Left ventricle myocardium inferior (tissue), 1 donor: ENCODE data around the gene GPR34. TPM values are rescaled to one million over a fixed set of nuclear protein-coding genes. Genes with fewer than 3 reads are reported as not detected.

Experiments used
- DNase-seq: peaks from one replicate; pipeline ENCODE4 v3.0.0-alpha.2; 2020
- H3K27ac ChIP-seq: fragments of 200-600 bp; replicated peaks from 2 replicates; pipeline ENCODE4 v1.8.0; 2021
- H3K27me3 ChIP-seq: fragments of 200-600 bp; 2 replicates; pipeline ENCODE4 v1.8.0; 2021; ENCODE audit warnings: low read depth
- H3K36me3 ChIP-seq: fragments of 200-600 bp; 2 replicates; pipeline ENCODE4 v1.8.0; 2021
- H3K4me1 ChIP-seq: fragments of 200-600 bp; 2 replicates; pipeline ENCODE4 v1.8.0; 2021
- H3K4me3 ChIP-seq: fragments of 200-600 bp; 2 replicates; pipeline ENCODE4 v1.8.0; 2021; ENCODE audit warnings: mild to moderate bottlenecking, moderate library complexity
- H3K9me3 ChIP-seq: fragments of 200-600 bp; replicated peaks from 2 replicates; pipeline ENCODE4 v1.8.0; 2021
- CTCF ChIP-seq: fragments of 200-600 bp; IDR thresholded peaks from 2 replicates; pipeline ENCODE4 v1.8.0; 2021; ENCODE audit warnings: antibody characterized with exemption, mild to moderate bottlenecking, borderline replicate concordance
- intact Hi-C: fragments of 100-400 bp; cut with micrococcal nuclease; formaldehyde crosslinking; loops from one replicate; pipeline ENCODE4 v1.11.0; 2022
- total RNA-seq: library from RNA; stranded (reverse); fragmentation: NEBNext Ultra II Directional; extraction: Animal tissue kit (Norgen Biotek cat#: 25700); gene quantifications from one replicate; pipeline ENCODE4 v1.2.1, GENCODE V29; 2021
- donor health status: DM: no; HTN: yes; CAD: no; lungs with severe emphysema.

The GPR34 gene
- total RNA-seq, 1 donor from 2014 or later: 6.2 TPM

- no peaks in the 10 kb centered on the region for H3K9me3 ChIP-seq
- peaks cover 6% of the 10 kb centered on the region for H3K4me1 ChIP-seq
- no peak overlapping the region for H3K4me3 ChIP-seq
- DNase-seq: no peak
- intact Hi-C loops: no loop called here
- H3K27ac ChIP-seq: peak overlapping the region; percentile 45
- no peak for TF ChIP-seq CTCF
- H3K27me3 ChIP-seq: no peaks in the 10 kb centered on the region
- no peaks in the 10 kb centered on the region for H3K36me3 ChIP-seq
Observed at GRCh38 chrX:41692162-41692749, 3.5 kb downstream of the GPR34 start.

- no peak for DNase-seq
- peak overlapping the region; percentile 45 for H3K27ac ChIP-seq
- H3K4me3 ChIP-seq: no peak overlapping the region
- TF ChIP-seq CTCF: no peak
- peaks cover 6% of the 10 kb centered on the region for H3K4me1 ChIP-seq
- intact Hi-C loops: no loop called here
- no peaks in the 10 kb centered on the region for H3K36me3 ChIP-seq
- H3K9me3 ChIP-seq: no peaks in the 10 kb centered on the region
- no peaks in the 10 kb centered on the region for H3K27me3 ChIP-seq
Observed at GRCh38 chrX:41693024-41693423, 4.3 kb downstream of the GPR34 start.

GRCh38 chrX:41695426-41695825 lies 6.7 kb downstream of the GPR34 start:
- intact Hi-C loops: no loop called here
- H3K27ac ChIP-seq: no peak overlapping the region
- no peaks in the 10 kb centered on the region for H3K9me3 ChIP-seq
- H3K27me3 ChIP-seq: no peaks in the 10 kb centered on the region
- TF ChIP-seq CTCF: no peak
- no peak for DNase-seq
- no peak overlapping the region for H3K4me3 ChIP-seq
- peaks cover 6% of the 10 kb centered on the region for H3K4me1 ChIP-seq
- H3K36me3 ChIP-seq: no peaks in the 10 kb centered on the region

- no peaks in the 10 kb centered on the region for H3K9me3 ChIP-seq
- no peaks in the 10 kb centered on the region for H3K4me1 ChIP-seq
- TF ChIP-seq CTCF: no peak
- H3K36me3 ChIP-seq: no peaks in the 10 kb centered on the region
- no peak for DNase-seq
- intact Hi-C loops: no loop called here
- no peak overlapping the region for H3K4me3 ChIP-seq
- H3K27ac ChIP-seq: no peak overlapping the region
- H3K27me3 ChIP-seq: no peaks in the 10 kb centered on the region
Observed at GRCh38 chrX:41703574-41704029, 14.8 kb downstream of the GPR34 start.

GRCh38 chrX:41705042-41705441 lies 16.3 kb downstream of the GPR34 start:
- H3K27me3 ChIP-seq: no peaks in the 10 kb centered on the region
- H3K4me3 ChIP-seq: no peak overlapping the region
- H3K27ac ChIP-seq: peak overlapping the region; percentile 33
- no peak for TF ChIP-seq CTCF
- no peaks in the 10 kb centered on the region for H3K4me1 ChIP-seq
- DNase-seq: no peak
- no peaks in the 10 kb centered on the region for H3K9me3 ChIP-seq
- intact Hi-C loops: no loop called here
- no peaks in the 10 kb centered on the region for H3K36me3 ChIP-seq
